Gastrocnemius medialis (tissue), 4 donors: ENCODE measurements around the gene KNDC1. TPM values are rescaled to one million over a fixed set of nuclear protein-coding genes. Genes with fewer than 3 reads are reported as not detected.

Source experiments
- ATAC-seq, 2 donors: fragments of 150-250 bp; one replicate each; pipeline ENCODE4 v1.9.1; 2016
- DNase-seq, 2 donors: peaks; one replicate each; pipeline ENCODE4 v3.0.0-alpha.2; 2019
- H3K27ac ChIP-seq, 4 donors: fragments of 200-600 bp; sonication (generic); 1 replicate in 1 of 4; 2 replicates in 3 of 4; pipeline ENCODE4 v1.5.1; 2016 to 2018; ENCODE audit warnings: mild to moderate bottlenecking in 2 of 4, moderate library complexity in 1 of 4
- H3K27me3 ChIP-seq, 3 donors: fragments of 200-600 bp; sonication (generic) in 2 of 3; 1 replicate in 1 of 3; 2 replicates in 2 of 3; pipeline versions ENCODE4 v1.5.1 to v1.6.0; 2016 to 2019; ENCODE audit warnings: mild to moderate bottlenecking in 1 of 3, moderate library complexity in 1 of 3
- H3K36me3 ChIP-seq, 2 donors: fragments of 200-600 bp; sonication (generic) in 1 of 2; one replicate each; pipeline ENCODE4 v1.5.1; 2017 to 2018
- H3K4me1 ChIP-seq, 2 donors: fragments of 200-600 bp; sonication (generic) in 1 of 2; one replicate each; pipeline ENCODE4 v1.5.1; 2016 to 2017; ENCODE audit warnings: mild to moderate bottlenecking in 2 of 2
- H3K4me3 ChIP-seq, 4 donors: fragments of 200-600 bp; sonication (generic) in 3 of 4; 1 replicate in 1 of 4; 2 replicates in 3 of 4; pipeline ENCODE4 v1.5.1; 2016 to 2019; ENCODE audit warnings: mild to moderate bottlenecking in 2 of 4
- H3K9me3 ChIP-seq, 3 donors: fragments of 200-600 bp; sonication (generic) in 2 of 3; 1 replicate in 1 of 3; 2 replicates in 2 of 3; pipeline ENCODE4 v1.5.1; 2016 to 2019
- POLR2A ChIP-seq, 2 donors: fragments of 450-650 bp; IDR thresholded peaks; one replicate each; pipeline ENCODE4 v1.6.1; 2017; ENCODE audit warnings: antibody characterized with exemption in 2 of 2, mild to moderate bottlenecking in 2 of 2, moderate library complexity in 2 of 2
- in situ Hi-C, 4 donors: fragments of 200-750 bp; cut with MboI; loops; one replicate each; pipeline versions ENCODE4 v1.15.0 to v1.8.0; 2017; ENCODE audit warnings: low sequenced_read_pairs in 4 of 4
- intact Hi-C: fragments of 100-400 bp; cut with DNase I; formaldehyde crosslinking; loops from one replicate; pipeline ENCODE4 v1.15.1; 2023; ENCODE audit warnings: low total_unique reads
- total RNA-seq, 4 donors: library from RNA; depleted of rRNA; stranded (reverse); fragments of >200 nt; gene quantifications; one replicate each; pipeline versions ENCODE4 v1.1.0 to v1.2.3, GENCODE V29; 2016
- TF ChIP-seq, protein P1 (sequence below), 5 experiments: fragments of 450-650 bp in 3 of 5; fragments of 200-600 bp in 2 of 5; sonication (generic) in 2 of 5; IDR thresholded peaks in 4 of 5; conservative IDR thresholded peaks in 1 of 5; 1 replicate in 4 of 5; 2 replicates in 1 of 5; pipeline ENCODE4 v1.5.1; 2016 to 2019; ENCODE audit warnings: antibody characterized with exemption in 5 of 5, mild to moderate bottlenecking in 3 of 5, moderate library complexity in 3 of 5

The KNDC1 gene
- total RNA-seq, 4 donors from 2014 or later = 0.04 to 0.13 TPM; not detected in 2

DNA sequence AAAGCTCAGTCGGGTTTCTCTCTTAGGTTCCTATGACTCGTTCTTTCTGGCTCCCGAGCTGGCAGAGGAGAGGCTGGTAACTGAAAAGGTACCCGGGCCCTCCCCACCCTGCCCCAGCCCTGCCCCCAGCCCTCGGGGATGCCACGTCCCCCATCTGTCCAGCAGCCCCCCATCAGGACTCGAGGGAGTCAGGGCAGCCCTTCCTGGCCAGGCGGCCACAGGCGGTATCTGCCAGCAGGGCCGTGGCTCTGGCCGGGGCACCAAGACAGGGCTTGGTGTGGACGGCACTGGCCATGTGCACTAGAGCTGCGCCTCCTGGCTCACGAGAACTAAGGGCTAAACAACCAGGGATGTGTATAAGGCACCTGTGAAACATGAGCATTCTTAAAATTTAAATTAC, 29.7 kb downstream of the KNDC1 start:
- Histone ChIP-seq H3K4me3 (no peak overlapping the region), H3K27ac (no peak overlapping the region), H3K27me3 (peaks cover 14 to 22% (median 18%) of the 10 kb centered on the region in 3 donors), H3K9me3 (no peaks in the 10 kb centered on the region), H3K4me1 (no peaks in the 10 kb centered on the region), H3K36me3 (no peaks in the 10 kb centered on the region)
- ATAC-seq = no peak
- intact Hi-C loops = no loop called here
- in situ Hi-C loops = no loop called here
- no peak for DNase-seq
- TF ChIP-seq, protein P1, sequence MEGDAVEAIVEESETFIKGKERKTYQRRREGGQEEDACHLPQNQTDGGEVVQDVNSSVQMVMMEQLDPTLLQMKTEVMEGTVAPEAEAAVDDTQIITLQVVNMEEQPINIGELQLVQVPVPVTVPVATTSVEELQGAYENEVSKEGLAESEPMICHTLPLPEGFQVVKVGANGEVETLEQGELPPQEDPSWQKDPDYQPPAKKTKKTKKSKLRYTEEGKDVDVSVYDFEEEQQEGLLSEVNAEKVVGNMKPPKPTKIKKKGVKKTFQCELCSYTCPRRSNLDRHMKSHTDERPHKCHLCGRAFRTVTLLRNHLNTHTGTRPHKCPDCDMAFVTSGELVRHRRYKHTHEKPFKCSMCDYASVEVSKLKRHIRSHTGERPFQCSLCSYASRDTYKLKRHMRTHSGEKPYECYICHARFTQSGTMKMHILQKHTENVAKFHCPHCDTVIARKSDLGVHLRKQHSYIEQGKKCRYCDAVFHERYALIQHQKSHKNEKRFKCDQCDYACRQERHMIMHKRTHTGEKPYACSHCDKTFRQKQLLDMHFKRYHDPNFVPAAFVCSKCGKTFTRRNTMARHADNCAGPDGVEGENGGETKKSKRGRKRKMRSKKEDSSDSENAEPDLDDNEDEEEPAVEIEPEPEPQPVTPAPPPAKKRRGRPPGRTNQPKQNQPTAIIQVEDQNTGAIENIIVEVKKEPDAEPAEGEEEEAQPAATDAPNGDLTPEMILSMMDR (IDR thresholded peaks at IDR 0.05 in 4 of 5, conservative IDR thresholded peaks at IDR 0.05 in 1 of 5) = no peak
- TF ChIP-seq POLR2A (IDR thresholded peaks at IDR 0.05) = no peak

DNA sequence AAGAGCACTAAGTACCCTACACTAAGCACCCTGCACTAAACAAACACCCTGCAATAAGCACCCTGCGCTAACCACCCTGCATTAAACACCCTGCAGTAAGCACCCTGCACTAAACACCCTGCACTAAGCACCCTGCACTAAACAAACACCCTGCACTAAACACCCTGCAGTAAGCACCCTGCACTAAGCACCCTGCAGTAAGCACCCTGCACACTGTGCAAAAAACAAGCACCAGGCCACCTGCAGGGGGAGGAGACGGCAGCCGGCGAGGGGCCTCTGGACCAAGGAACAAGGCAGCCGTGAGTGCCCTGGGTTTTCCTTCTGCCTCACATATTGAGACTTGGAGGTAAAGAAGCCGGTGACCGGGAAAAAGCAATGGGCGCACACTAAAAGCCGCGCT, 30.2 kb downstream of the KNDC1 start:
- no peak overlapping the region for H3K4me3 ChIP-seq
- intact Hi-C loops = no loop called here
- H3K9me3 ChIP-seq = no peaks in the 10 kb centered on the region
- DNase-seq (no peak), ATAC-seq (no peak)
- H3K36me3 ChIP-seq = no peaks in the 10 kb centered on the region
- in situ Hi-C loops = no loop called here
- H3K4me1 ChIP-seq = no peaks in the 10 kb centered on the region
- TF ChIP-seq, protein P1 (IDR thresholded peaks at IDR 0.05 in 4 of 5, conservative IDR thresholded peaks at IDR 0.05 in 1 of 5) = no peak
- TF ChIP-seq POLR2A (IDR thresholded peaks at IDR 0.05) = no peak
- no peak overlapping the region for H3K27ac ChIP-seq
- H3K27me3 ChIP-seq = peaks cover 14 to 22% (median 18%) of the 10 kb centered on the region in 3 donors

DNA sequence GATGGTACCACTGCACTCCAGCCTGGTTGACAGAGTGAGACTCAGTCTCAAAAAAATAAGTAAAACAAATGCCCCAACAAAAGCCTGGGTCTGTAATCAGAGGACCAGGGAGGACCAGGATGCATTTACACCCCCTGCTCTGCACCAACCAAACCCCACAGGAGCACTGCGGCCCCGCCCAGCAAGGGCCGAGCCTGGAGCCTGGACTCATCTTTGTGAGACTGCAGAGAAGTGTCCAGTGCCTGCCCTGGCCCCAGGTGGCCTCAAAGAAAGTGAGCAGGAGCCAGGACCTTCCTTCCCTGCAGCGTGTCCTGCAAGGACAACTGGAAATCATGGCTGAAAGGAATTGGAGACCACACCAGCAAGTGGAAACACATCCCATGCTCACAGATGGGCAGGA, 31.6 kb downstream of the KNDC1 start:
- H3K27me3 ChIP-seq = peaks cover 10 to 16% (median 14%) of the 10 kb centered on the region in 3 donors
- H3K4me1 ChIP-seq = no peaks in the 10 kb centered on the region
- intact Hi-C loops (no loop called here), in situ Hi-C loops (no loop called here)
- no peak overlapping the region for H3K4me3 ChIP-seq
- no peak for DNase-seq
- no peak for ATAC-seq
- H3K36me3 ChIP-seq = no peaks in the 10 kb centered on the region
- H3K9me3 ChIP-seq = no peaks in the 10 kb centered on the region
- TF ChIP-seq POLR2A (IDR thresholded peaks at IDR 0.05) = no peak
- TF ChIP-seq, protein P1 (IDR thresholded peaks at IDR 0.05 in 4 of 5, conservative IDR thresholded peaks at IDR 0.05 in 1 of 5) = no peak
- no peak overlapping the region for H3K27ac ChIP-seq

DNA sequence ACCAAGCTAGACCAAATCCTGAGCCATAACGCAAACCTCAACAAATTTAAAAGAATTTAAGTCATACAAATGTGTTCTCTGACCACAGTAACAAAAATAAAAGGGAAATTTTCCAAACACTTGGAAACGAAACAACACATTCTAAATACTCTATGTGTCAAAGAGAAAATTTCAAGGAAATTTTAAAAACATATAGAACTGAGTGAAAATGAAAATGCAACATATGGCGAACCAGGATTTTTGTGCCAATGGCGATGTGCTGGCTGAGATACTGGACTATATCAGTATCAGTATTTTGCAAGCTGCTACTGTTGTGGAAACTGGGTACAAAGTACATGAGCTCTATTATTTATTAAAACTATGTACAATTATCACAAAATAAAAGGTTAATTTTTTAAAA, 34.1 kb downstream of the KNDC1 start:
- no peaks in the 10 kb centered on the region for H3K9me3 ChIP-seq
- no peak for TF ChIP-seq POLR2A (IDR thresholded peaks at IDR 0.05)
- TF ChIP-seq, protein P1 (IDR thresholded peaks at IDR 0.05 in 4 of 5, conservative IDR thresholded peaks at IDR 0.05 in 1 of 5) = no peak
- H3K27me3 ChIP-seq = peaks cover 3 to 6% (median 4%) of the 10 kb centered on the region in 3 donors
- in situ Hi-C loops = no loop called here
- H3K4me1 ChIP-seq = no peaks in the 10 kb centered on the region
- H3K4me3 ChIP-seq = no peak overlapping the region
- ATAC-seq (no peak), DNase-seq (no peak)
- H3K27ac ChIP-seq = no peak overlapping the region
- H3K36me3 ChIP-seq = no peaks in the 10 kb centered on the region
- intact Hi-C loops = no loop called here

DNA sequence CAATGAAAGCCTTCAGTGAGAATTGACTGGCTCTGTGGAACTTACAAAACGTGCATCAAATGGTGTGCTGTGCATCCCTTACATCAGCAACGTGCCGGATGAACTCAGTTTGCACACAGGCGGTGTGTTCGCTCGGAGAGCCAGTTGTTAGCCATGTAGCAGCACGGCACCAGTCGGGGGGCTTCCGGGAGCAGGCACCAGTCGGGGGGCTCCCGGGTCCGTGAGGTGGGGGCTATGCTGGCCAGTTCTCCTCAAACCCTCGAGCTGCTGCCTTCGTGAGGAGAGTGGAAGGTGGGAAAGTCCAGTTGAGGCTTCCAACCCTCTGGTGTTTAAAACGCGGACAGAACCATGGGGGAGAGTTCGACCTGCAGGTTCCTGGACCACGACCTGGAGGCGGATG, 35.1 kb downstream of the KNDC1 start:
- TF ChIP-seq, protein P1 (IDR thresholded peaks at IDR 0.05 in 4 of 5, conservative IDR thresholded peaks at IDR 0.05 in 1 of 5) = no peak
- no peak for TF ChIP-seq POLR2A (IDR thresholded peaks at IDR 0.05)
- H3K9me3 ChIP-seq = no peaks in the 10 kb centered on the region
- intact Hi-C loops = no loop called here
- no peak for DNase-seq
- in situ Hi-C loops = no loop called here
- H3K36me3 ChIP-seq = no peaks in the 10 kb centered on the region
- no peak overlapping the region for H3K27ac ChIP-seq
- H3K4me1 ChIP-seq = no peaks in the 10 kb centered on the region
- ATAC-seq = no peak
- peaks cover 0 to 3% (median 3%) of the 10 kb centered on the region in 3 donors for H3K27me3 ChIP-seq
- H3K4me3 ChIP-seq = no peak overlapping the region
